Spleen (tissue), 11 donors: ENCODE data around the gene SNX13. TPM values are rescaled to one million over a fixed set of nuclear protein-coding genes. Genes with fewer than 3 reads are reported as not detected.
"Not testable (repeated sequence)": the region's sequence is repeated elsewhere in the genome, so short reads cannot be mapped to it uniquely, and the experiment has no call there.

Experiments used
- DNase-seq: peaks from one replicate; pipeline ENCODE4 v3.0.0-alpha.2; 2020
- H3K27ac ChIP-seq, 8 donors: fragments of 200-600 bp; sonication (generic) in 7 of 8; 1 replicate in 4 of 8; 2 replicates in 4 of 8; pipeline versions ENCODE4 v1.5.0 to v1.8.0; 2016 to 2021; ENCODE audit warnings: inconsistent platforms in 4 of 8, mild to moderate bottlenecking in 4 of 8, moderate library complexity in 1 of 8
- H3K27me3 ChIP-seq, 7 donors: fragments of 200-600 bp; sonication (generic) in 6 of 7; replicated peaks in 1 of 7; 1 replicate in 4 of 7; 2 replicates in 3 of 7; pipeline versions ENCODE4 v1.5.0 to v1.8.0; 2016 to 2021; ENCODE audit warnings: inconsistent platforms in 3 of 7, mild to moderate bottlenecking in 1 of 7
- H3K36me3 ChIP-seq, 6 donors: fragments of 200-600 bp; sonication (generic) in 5 of 6; 1 replicate in 4 of 6; 2 replicates in 2 of 6; pipeline versions ENCODE4 v1.5.0 to v1.8.0; 2016 to 2021; ENCODE audit warnings: inconsistent platforms in 2 of 6
- H3K4me1 ChIP-seq, 6 donors: fragments of 200-600 bp; sonication (generic) in 5 of 6; 1 replicate in 3 of 6; 2 replicates in 3 of 6; pipeline versions ENCODE4 v1.5.0 to v1.8.0; 2016 to 2021; ENCODE audit warnings: inconsistent platforms in 3 of 6
- H3K4me3 ChIP-seq, 8 donors: fragments of 200-600 bp; sonication (generic) in 7 of 8; 1 replicate in 4 of 8; 2 replicates in 4 of 8; pipeline versions ENCODE4 v1.5.0 to v1.8.0; 2016 to 2021; ENCODE audit warnings: inconsistent platforms in 4 of 8, mild to moderate bottlenecking in 4 of 8, moderate library complexity in 2 of 8
- H3K9me3 ChIP-seq, 8 donors: fragments of 200-600 bp; sonication (generic) in 7 of 8; 1 replicate in 4 of 8; 2 replicates in 4 of 8; pipeline versions ENCODE4 v1.5.0 to v1.8.0; 2016 to 2021; ENCODE audit warnings: inconsistent platforms in 4 of 8
- CTCF ChIP-seq, 11 experiments: fragments of 200-600 bp in 7 of 11; fragments of 450-650 bp in 4 of 11; sonication (generic) in 4 of 11; IDR thresholded peaks in 8 of 11; conservative IDR thresholded peaks in 3 of 11; 1 replicate in 7 of 11; 2 replicates in 4 of 11; pipeline versions ENCODE4 v1.4.0 to v1.8.0; 2016 to 2021; ENCODE audit warnings: antibody characterized with exemption in 11 of 11, inconsistent platforms in 4 of 11, mild to moderate bottlenecking in 1 of 11
- POLR2A ChIP-seq, 3 donors: fragments of 450-650 bp; IDR thresholded peaks; one replicate each; pipeline ENCODE4 v1.5.1; 2017; ENCODE audit warnings: antibody characterized with exemption in 3 of 3, mild to moderate bottlenecking in 1 of 3
- POLR2AphosphoS5 ChIP-seq, 3 donors: sonication (generic); formaldehyde crosslinking; IDR thresholded peaks; one replicate each; pipeline ENCODE4 v1.5.1; 2017; ENCODE audit warnings: antibody characterized with exemption in 3 of 3
- WGBS, 5 donors: extraction: QIAGEN DNeasy Blood & Tissue Kit in 3 of 5; methylation state at CpG; one replicate each; pipeline versions ENCODE4 v1.1.5 to v1.1.7; 2013 to 2018; 5-methylcytosine and 5-hydroxymethylcytosine counted together
- intact Hi-C: fragments of 100-400 bp; cut with DNase I; formaldehyde crosslinking; loops from one replicate; pipeline ENCODE4 v1.15.0; 2023; ENCODE audit warnings: low total_unique reads
- polyA plus RNA-seq, 3 donors: library from polyadenylated mRNA; stranded (reverse); fragments of 200-250 nt; gene quantifications; one replicate each; pipeline ENCODE4 v1.2.1, GENCODE V29; 2013
- total RNA-seq, 7 donors: library from RNA; depleted of rRNA in 3 of 7; stranded (reverse); fragments of >200 nt in 3 of 7; fragmentation: NEBNext Ultra II Directional in 4 of 7; extraction: Animal tissue kit (Norgen Biotek cat#: 25700) in 4 of 7; gene quantifications; one replicate each; pipeline versions ENCODE4 v1.1.0 to v1.2.1, GENCODE V29; 2016 to 2021
- donor health status: healthy with polysubstance abuse.
- donor health status: DM: no; HTN: no; CAD: no; lungs with moderate emphysema.
- donor health status: DM: no; HTN: no; CAD: no.
- donor health status: Bipolar disorder and iron deficiency.
- donor health status: healthy.
- donor health status: DM: no; HTN: no; CAD: no.
- donor health status: DM: yes; HTN: yes; CAD: no.

SNX13 gene
- total and polyA plus RNA-seq, 10 donors, result 5.7 to 79.8 (median 55.8) TPM

DNA sequence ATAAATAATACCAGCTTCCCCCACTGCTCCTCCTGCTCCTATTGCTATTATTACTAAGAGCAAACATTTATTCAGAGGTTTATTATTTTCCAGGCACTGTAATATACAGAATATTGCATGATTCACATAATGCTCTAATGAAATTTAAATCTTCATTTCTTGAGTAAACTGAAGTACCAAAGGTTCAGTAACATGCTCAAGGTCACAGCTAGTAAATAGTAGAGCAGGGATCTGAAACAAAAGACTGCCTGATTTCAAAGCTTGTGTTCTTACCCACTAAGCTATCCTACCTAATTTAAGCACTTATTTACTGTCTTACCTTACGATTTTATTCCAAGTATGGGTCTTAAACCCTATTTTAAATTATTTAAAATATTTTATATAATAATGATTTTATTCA is 126.2 kb downstream of the SNX13 start:
- DNase-seq, result no peak
- H3K27me3 ChIP-seq, result no peaks in the 10 kb centered on the region
- WGBS, 5 donors, result 90 to 100% (median 99%) methylated on average over 1 of the region's 1 CpG
- intact Hi-C loops, result no loop called here
- H3K27ac ChIP-seq, result no peak overlapping the region
- peaks cover 0 to 25% (median 15%) of the 10 kb centered on the region in 8 donors for H3K9me3 ChIP-seq
- no peaks in the 10 kb centered on the region for H3K4me1 ChIP-seq
- peaks cover 2 to 63% (median 32%) of the 10 kb centered on the region in 6 donors for H3K36me3 ChIP-seq
- H3K4me3 ChIP-seq, result no peak overlapping the region
- TF ChIP-seq POLR2AphosphoS5 (IDR thresholded peaks at IDR 0.05), result no peak
- no peak for TF ChIP-seq CTCF (IDR thresholded peaks at IDR 0.05 in 8 of 11, conservative IDR thresholded peaks at IDR 0.05 in 3 of 11)
- TF ChIP-seq POLR2A (IDR thresholded peaks at IDR 0.05), result no peak

DNA sequence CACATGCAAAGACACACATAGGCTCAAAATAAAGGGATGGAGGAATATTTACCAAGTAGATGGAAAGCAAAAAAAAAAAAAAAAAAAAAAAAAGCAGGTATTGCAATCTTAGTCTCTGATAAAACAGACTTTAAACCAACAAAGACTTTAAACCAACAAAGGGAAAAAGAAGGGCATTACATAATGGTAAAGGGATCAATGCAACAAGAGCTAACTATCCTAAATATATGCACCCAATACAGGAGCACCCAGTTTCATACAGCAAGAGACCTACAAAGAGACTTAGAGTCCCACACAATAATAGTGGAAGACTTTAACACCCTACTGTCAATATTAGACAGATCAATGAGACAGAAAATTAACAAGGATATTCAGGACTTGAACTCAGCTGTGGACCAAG is 131.1 kb downstream of the SNX13 start:
- DNase-seq, intact Hi-C loops: not testable (repeated sequence)

DNA sequence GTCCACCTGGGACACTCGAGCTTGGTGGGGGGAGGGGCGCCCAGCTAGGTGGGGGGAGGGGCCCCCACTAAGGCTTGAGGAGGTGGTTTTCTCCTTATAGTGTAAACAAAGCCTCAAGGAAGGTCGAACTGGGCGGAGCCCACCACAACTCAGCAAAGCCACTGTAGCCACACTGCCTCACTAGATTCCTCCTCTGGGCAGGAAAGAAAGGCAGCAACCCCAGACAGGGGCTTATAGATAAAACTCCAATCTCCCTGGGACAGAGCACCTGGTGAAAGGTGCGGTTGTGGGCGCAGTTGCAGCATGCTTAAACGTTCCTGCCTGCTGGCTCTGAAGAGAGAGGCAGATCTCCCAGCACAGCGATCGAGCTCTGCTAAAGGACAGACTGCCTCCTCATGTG is 133.1 kb downstream of the SNX13 start:
- 82 to 91% (median 88%) methylated on average over 8 to 9 of the region's 9 CpGs for WGBS, 5 donors
- no peak for TF ChIP-seq POLR2AphosphoS5 (IDR thresholded peaks at IDR 0.05)
- TF ChIP-seq POLR2A (IDR thresholded peaks at IDR 0.05), result no peak
- no peak for TF ChIP-seq CTCF (IDR thresholded peaks at IDR 0.05 in 8 of 11, conservative IDR thresholded peaks at IDR 0.05 in 3 of 11)

More for the DNA sequence above, 131.1 kb downstream of the SNX13 start:
- not testable (repeated sequence) for H3K4me1 ChIP-seq, H3K4me3 ChIP-seq, H3K27ac ChIP-seq, H3K27me3 ChIP-seq
- peaks cover 2 to 50% (median 28%) of the 10 kb centered on the region in 6 donors for H3K36me3 ChIP-seq
- peaks cover 0 to 25% (median 15%) of the 10 kb centered on the region in 8 donors for H3K9me3 ChIP-seq

DNA sequence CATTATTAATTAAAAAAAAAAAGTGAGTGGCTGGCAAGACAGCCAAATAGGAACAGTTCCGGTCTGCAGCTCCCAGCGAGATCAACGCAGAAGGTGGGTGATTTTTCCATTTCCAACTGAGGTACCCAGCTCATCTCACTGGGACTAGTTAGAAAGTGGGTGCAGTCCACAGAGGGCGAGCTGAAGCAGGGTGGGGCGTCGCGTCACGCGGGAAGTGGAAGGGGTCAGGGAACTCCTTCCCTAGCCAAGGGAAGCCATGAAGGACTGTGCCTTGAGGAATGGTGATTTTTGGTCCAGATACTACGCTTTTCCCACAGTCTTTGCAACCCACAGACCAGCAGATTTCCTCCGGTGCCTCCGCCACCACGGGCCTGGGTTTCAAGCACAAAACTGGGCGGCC is 133.7 kb downstream of the SNX13 start:
- no peak for DNase-seq
- Histone ChIP-seq H3K4me3 (no peak overlapping the region), H3K27me3 (no peaks in the 10 kb centered on the region), H3K9me3 (peaks cover 0 to 5% (median 2%) of the 10 kb centered on the region in 8 donors), H3K27ac (no peak overlapping the region), H3K36me3 (peaks cover 0 to 52% (median 22%) of the 10 kb centered on the region in 6 donors), H3K4me1 (no peaks in the 10 kb centered on the region)
- intact Hi-C loops, result no loop called here
- WGBS, 5 donors, result 88 to 100% (median 94%) methylated on average over 14 of the region's 14 CpGs
- TF ChIP-seq POLR2A (IDR thresholded peaks at IDR 0.05), result no peak
- TF ChIP-seq CTCF (IDR thresholded peaks at IDR 0.05 in 8 of 11, conservative IDR thresholded peaks at IDR 0.05 in 3 of 11), result no peak
- TF ChIP-seq POLR2AphosphoS5 (IDR thresholded peaks at IDR 0.05), result no peak

More for the DNA sequence above, 133.1 kb downstream of the SNX13 start:
- intact Hi-C loops, result no loop called here
- no peak overlapping the region for H3K27ac ChIP-seq
- peaks cover 0 to 11% (median 8%) of the 10 kb centered on the region in 8 donors for H3K9me3 ChIP-seq
- no peak overlapping the region for H3K4me3 ChIP-seq
- peaks cover 0 to 50% (median 21%) of the 10 kb centered on the region in 6 donors for H3K36me3 ChIP-seq
- H3K4me1 ChIP-seq, result no peaks in the 10 kb centered on the region
- H3K27me3 ChIP-seq, result no peaks in the 10 kb centered on the region
- DNase-seq, result no peak

- Histone ChIP-seq H3K9me3 (no peaks in the 10 kb centered on the region), H3K4me1 (no peaks in the 10 kb centered on the region), H3K27me3 (no peaks in the 10 kb centered on the region), H3K36me3 (peaks cover 0 to 83% (median 46%) of the 10 kb centered on the region in 6 donors), H3K4me3 (no peak overlapping the region), H3K27ac (no peak overlapping the region)
- intact Hi-C loops, result no loop called here
- WGBS, 5 donors, result 85 to 98% (median 94%) methylated on average over 2 of the region's 2 CpGs
- DNase-seq, result no peak
- TF ChIP-seq CTCF (IDR thresholded peaks at IDR 0.05 in 8 of 11, conservative IDR thresholded peaks at IDR 0.05 in 3 of 11) (no peak), POLR2AphosphoS5 (IDR thresholded peaks at IDR 0.05) (no peak), POLR2A (IDR thresholded peaks at IDR 0.05) (no peak)
Observed at GRCh38 chr7:17802056-17802455, 138.2 kb downstream of the SNX13 start.
